ENCODE data around the gene FAXDC2.

DNA sequence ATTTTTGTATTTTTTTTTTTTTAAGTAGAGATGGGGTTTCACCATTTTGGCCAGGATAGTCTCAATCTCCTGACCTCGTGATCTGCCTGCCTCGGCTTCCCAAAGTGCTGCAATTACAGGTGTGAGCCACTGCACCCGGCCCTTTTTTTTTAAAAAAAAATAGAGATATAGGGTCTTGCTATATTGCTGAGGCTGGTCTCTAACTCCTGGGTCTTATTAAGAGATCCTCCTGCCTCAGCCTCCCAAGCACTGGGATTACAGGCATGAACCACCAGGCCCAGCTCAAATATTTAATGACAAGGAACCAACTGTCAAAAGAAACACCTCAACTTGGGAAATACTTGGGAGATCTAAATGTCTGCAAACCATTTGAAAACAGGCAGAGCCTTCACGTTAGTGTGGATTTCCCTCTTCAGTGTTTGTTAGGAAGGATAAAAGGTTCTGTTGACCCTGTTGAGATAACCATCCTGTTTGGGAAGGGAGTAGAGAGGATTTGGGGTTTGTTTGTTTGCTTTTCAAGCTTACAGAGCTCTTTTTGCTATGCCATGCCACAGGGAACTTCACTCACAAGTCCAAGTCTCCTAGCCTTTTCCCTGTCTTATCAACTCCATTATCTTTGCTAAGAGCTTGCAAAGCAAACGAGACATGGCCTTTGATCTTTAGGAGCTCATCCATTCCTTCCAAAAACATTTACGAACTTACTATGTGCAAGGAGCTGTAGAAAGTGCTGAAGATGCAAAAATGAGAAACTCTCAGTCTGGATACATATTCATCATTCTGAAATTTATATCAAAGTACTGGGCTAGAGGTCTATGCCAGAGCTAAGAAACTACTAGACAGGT, 7.5 kb downstream of the FAXDC2 start:
- TF ChIP-seq JUNB (IDR thresholded peaks at IDR 0.05) (no peak), POLR2A (IDR thresholded peaks at IDR 0.05; ENCODE audit: low read depth, low read length) (no peak), HDAC2 (IDR thresholded peaks at IDR 0.05) (no peak), SMC3 (IDR thresholded peaks at IDR 0.05; ENCODE audit: borderline replicate concordance, low read length) (no peak), STAT3 (IDR thresholded peaks at IDR 0.05; ENCODE audit: low read depth, low read length) (no peak), GATAD2B (conservative IDR thresholded peaks at IDR 0.05; ENCODE audit: low read depth) (no peak), EZH2 (IDR thresholded peaks at IDR 0.05; ENCODE audit: borderline replicate concordance, control insufficient read depth, low read depth, low read length) (no peak)
- TF ChIP-seq, protein P1, sequence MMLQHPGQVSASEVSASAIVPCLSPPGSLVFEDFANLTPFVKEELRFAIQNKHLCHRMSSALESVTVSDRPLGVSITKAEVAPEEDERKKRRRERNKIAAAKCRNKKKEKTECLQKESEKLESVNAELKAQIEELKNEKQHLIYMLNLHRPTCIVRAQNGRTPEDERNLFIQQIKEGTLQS (IDR thresholded peaks at IDR 0.05; ENCODE audit: borderline replicate concordance, extremely low read depth, low read depth, low read length) = no peak
- TF ChIP-seq, protein P2, sequence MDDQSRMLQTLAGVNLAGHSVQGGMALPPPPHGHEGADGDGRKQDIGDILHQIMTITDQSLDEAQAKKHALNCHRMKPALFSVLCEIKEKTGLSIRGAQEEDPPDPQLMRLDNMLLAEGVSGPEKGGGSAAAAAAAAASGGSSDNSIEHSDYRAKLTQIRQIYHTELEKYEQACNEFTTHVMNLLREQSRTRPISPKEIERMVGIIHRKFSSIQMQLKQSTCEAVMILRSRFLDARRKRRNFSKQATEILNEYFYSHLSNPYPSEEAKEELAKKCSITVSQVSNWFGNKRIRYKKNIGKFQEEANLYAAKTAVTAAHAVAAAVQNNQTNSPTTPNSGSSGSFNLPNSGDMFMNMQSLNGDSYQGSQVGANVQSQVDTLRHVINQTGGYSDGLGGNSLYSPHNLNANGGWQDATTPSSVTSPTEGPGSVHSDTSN (IDR thresholded peaks at IDR 0.05; ENCODE audit: insufficient replicate concordance, low read depth, low read length) = no peak
